Smooth muscle cell (in vitro differentiated cells): Measurements from ENCODE around the gene RMND1. TPM values are rescaled to one million over a fixed set of nuclear protein-coding genes. Genes with fewer than 3 reads are reported as not detected.

Experiments
- DNase-seq: peaks from one replicate; lab custom pipeline; 2025; ENCODE audit not compliant: unreplicated experiment; lab: John Stamatoyannopoulos, UW
- H2AFZ ChIP-seq: fragments of 200-600 bp; sonication (generic); 2 replicates; pipeline ENCODE4 v1.6.0; 2016; ENCODE audit warnings: antibody characterized with exemption, low read depth, mild to moderate bottlenecking
- H3F3A ChIP-seq: fragments of 200-600 bp; sonication (generic); 2 replicates; pipeline ENCODE4 v1.6.0; 2017; ENCODE audit warnings: antibody characterized with exemption, low read depth
- H3K27ac ChIP-seq: fragments of 200-600 bp; sonication (generic); 2 replicates; pipeline ENCODE4 v1.5.1; 2016; ENCODE audit warnings: low read depth, mild to moderate bottlenecking
- H3K27me3 ChIP-seq: fragments of 200-600 bp; sonication (generic); 2 replicates; pipeline ENCODE4 v1.6.1; 2016; ENCODE audit warnings: low read depth, mild to moderate bottlenecking
- H3K36me3 ChIP-seq: fragments of 200-600 bp; sonication (generic); 2 replicates; pipeline ENCODE4 v1.5.1; 2016; ENCODE audit warnings: low read depth
- H3K4me1 ChIP-seq: fragments of 200-600 bp; sonication (generic); 2 replicates; pipeline ENCODE4 v1.5.1; 2016; ENCODE audit warnings: low read depth
- H3K4me2 ChIP-seq: fragments of 200-600 bp; sonication (generic); 2 replicates; pipeline ENCODE4 v1.6.0; 2016; ENCODE audit warnings: mild to moderate bottlenecking
- H3K4me3 ChIP-seq: fragments of 200-600 bp; sonication (generic); 2 replicates; pipeline ENCODE4 v1.5.1; 2016; ENCODE audit warnings: mild to moderate bottlenecking
- H3K79me2 ChIP-seq: fragments of 200-600 bp; sonication (generic); 2 replicates; pipeline ENCODE4 v1.6.0; 2016; ENCODE audit warnings: low read depth, mild to moderate bottlenecking
- H3K9ac ChIP-seq: fragments of 200-600 bp; sonication (generic); 2 replicates; pipeline ENCODE4 v1.6.0; 2016; ENCODE audit warnings: low read depth
- H3K9me3 ChIP-seq: fragments of 200-600 bp; sonication (generic); replicated peaks from 2 replicates; pipeline ENCODE4 v1.5.1; 2016; ENCODE audit warnings: low read depth
- H4K20me1 ChIP-seq: fragments of 200-600 bp; sonication (generic); 2 replicates; pipeline ENCODE4 v1.6.0; 2016; ENCODE audit warnings: low read depth
- WGBS: methylation state at CpG from one replicate; pipeline ENCODE4 v1.1.7; 2016; ENCODE audit warnings: low lambda C conversion rate; 5-methylcytosine and 5-hydroxymethylcytosine counted together
- polyA plus RNA-seq: library from polyadenylated mRNA; unstranded; fragments of >200 nt; fragmentation: Nextera tagmentation; extraction: Ambion mirVana; gene quantifications from 2 replicates; pipeline ENCODE4 v1.2.1, GENCODE V29; 2016
- total RNA-seq: library from RNA; depleted of rRNA; stranded (reverse); fragments of >200 nt; gene quantifications from 2 replicates; pipeline ENCODE4 v1.2.3, GENCODE V29; 2014
- TF ChIP-seq, protein P1 (sequence below): fragments of 200-600 bp; sonication (generic); IDR thresholded peaks from 2 replicates; pipeline ENCODE4 v1.5.1; 2017; ENCODE audit warnings: borderline replicate concordance, mild to moderate bottlenecking, antibody characterized with exemption; ENCODE audit not compliant: insufficient read depth, poor library complexity, severe bottlenecking

RMND1 gene
- total and polyA plus RNA-seq, 2 experiments from 2014 or later, result 13.0 to 27.9 TPM

DNA sequence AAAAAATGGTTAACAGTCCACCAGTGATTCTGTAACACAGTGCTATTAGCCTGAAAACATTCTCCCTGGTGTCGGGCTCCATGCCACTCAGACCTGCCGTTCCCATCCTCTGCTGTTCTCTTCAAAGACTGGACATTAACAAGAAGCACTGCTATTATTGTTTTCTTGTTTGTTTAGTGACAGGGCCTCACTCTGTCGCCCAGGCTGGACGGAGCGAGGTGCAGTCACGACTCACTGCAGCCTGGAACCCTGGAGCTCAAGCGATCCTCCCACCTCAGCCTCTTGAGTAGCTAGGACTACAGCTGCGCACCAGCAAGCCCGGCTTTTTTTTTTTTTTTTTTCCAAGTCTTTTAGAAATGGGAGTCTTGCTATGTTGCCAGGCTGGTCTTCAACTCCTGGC, 9.6 kb downstream of the RMND1 start:
- no peak for DNase-seq
- TF ChIP-seq, protein P1, sequence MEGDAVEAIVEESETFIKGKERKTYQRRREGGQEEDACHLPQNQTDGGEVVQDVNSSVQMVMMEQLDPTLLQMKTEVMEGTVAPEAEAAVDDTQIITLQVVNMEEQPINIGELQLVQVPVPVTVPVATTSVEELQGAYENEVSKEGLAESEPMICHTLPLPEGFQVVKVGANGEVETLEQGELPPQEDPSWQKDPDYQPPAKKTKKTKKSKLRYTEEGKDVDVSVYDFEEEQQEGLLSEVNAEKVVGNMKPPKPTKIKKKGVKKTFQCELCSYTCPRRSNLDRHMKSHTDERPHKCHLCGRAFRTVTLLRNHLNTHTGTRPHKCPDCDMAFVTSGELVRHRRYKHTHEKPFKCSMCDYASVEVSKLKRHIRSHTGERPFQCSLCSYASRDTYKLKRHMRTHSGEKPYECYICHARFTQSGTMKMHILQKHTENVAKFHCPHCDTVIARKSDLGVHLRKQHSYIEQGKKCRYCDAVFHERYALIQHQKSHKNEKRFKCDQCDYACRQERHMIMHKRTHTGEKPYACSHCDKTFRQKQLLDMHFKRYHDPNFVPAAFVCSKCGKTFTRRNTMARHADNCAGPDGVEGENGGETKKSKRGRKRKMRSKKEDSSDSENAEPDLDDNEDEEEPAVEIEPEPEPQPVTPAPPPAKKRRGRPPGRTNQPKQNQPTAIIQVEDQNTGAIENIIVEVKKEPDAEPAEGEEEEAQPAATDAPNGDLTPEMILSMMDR, result no peak
- no peak overlapping the region for H3K27ac ChIP-seq
- no peak overlapping the region for H3K9ac ChIP-seq
- no peaks in the 10 kb centered on the region for H3K9me3 ChIP-seq
- peaks cover 3% of the 10 kb centered on the region for H3K4me1 ChIP-seq
- no peaks in the 10 kb centered on the region for H3K36me3 ChIP-seq
- peaks cover 35% of the 10 kb centered on the region for H3K79me2 ChIP-seq
- no peak overlapping the region for H3K4me3 ChIP-seq
- H3K27me3 ChIP-seq, result no peaks in the 10 kb centered on the region
- H3F3A ChIP-seq, result peaks cover 12% of the 10 kb centered on the region
- H3K4me2 ChIP-seq, result no peak overlapping the region
- no peaks in the 10 kb centered on the region for H4K20me1 ChIP-seq
- no peak overlapping the region for H2AFZ ChIP-seq
- 91% methylated on average over 9 of the region's 9 CpGs for WGBS

DNA sequence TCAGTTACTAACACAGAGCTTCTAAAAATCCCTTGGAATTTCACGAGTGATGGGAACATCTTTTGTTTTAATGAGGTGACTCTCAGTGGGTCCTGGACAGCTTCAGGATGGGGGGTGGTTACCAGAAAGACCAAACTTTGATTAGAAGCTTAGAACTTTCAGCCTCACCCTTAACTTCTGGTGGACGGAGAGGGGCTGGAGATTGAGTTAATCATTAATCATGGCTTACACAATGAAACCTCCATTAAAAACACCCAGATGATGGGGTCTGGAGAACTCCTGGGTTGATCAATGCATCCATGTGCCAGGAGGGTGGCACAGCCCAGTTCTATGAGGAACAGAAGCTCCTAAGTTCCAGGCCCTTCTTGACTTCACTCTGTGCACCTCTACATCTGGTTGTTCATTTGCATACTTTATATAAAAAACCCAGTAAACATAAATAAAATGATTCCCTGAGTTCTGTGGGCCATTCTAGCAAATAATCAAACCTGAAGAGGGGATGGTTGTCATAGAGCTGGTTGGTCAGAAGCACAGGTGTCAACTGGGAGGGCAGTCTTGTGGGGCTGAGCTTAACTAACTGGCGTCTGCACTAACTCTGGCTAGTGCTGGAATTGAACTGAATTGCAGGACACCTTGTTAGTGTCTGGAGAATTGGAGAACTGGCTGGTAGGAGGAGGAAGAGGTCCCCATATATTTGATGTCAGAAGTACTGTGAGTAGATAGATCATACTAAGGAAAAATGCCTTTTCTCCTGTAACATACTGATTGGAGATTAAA, 10.3 kb downstream of the RMND1 start:
- Histone ChIP-seq H3K9ac (no peak overlapping the region), H3K4me2 (no peak overlapping the region), H3K27me3 (no peaks in the 10 kb centered on the region), H3K4me1 (no peaks in the 10 kb centered on the region), H3K9me3 (no peaks in the 10 kb centered on the region), H3K27ac (no peak overlapping the region), H4K20me1 (peaks cover 6% of the 10 kb centered on the region), H2AFZ (no peak overlapping the region), H3K4me3 (no peak overlapping the region), H3K36me3 (no peaks in the 10 kb centered on the region), H3K79me2 (peaks cover 35% of the 10 kb centered on the region), H3F3A (peaks cover 9% of the 10 kb centered on the region)
- DNase-seq, result no peak
- TF ChIP-seq, protein P1, result no peak
- WGBS, result 80% methylated on average over 3 of the region's 3 CpGs

DNA sequence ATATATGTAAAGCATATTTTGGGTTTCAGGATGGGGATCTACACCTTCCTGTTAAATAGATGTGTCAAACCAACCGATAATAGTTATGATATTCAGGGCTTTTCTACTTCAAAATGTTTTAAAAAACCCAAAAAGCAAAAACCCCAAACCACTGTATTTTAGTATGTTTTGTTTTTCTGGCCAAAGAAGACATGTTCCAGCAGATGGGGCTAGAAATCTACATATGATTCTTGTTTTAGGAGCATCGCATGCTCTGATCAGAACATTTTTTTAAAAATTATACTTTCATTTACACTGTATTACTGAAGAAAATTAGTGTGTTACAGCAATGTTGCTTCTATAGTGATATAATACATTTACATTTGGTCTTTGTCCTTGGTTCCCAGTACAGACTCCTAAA, 11.0 kb downstream of the RMND1 start:
- 94% methylated on average over 2 of the region's 2 CpGs for WGBS
- H3K4me3 ChIP-seq, result no peak overlapping the region
- H3K9ac ChIP-seq, result no peak overlapping the region
- peaks cover 5% of the 10 kb centered on the region for H3F3A ChIP-seq
- H3K9me3 ChIP-seq, result no peaks in the 10 kb centered on the region
- H2AFZ ChIP-seq, result no peak overlapping the region
- H3K4me2 ChIP-seq, result no peak overlapping the region
- no peaks in the 10 kb centered on the region for H3K27me3 ChIP-seq
- H3K27ac ChIP-seq, result no peak overlapping the region
- no peak for DNase-seq
- TF ChIP-seq, protein P1, result peak; percentile 19
- no peaks in the 10 kb centered on the region for H3K4me1 ChIP-seq
- H4K20me1 ChIP-seq, result peaks cover 6% of the 10 kb centered on the region
- no peaks in the 10 kb centered on the region for H3K36me3 ChIP-seq
- H3K79me2 ChIP-seq, result peaks cover 35% of the 10 kb centered on the region

DNA sequence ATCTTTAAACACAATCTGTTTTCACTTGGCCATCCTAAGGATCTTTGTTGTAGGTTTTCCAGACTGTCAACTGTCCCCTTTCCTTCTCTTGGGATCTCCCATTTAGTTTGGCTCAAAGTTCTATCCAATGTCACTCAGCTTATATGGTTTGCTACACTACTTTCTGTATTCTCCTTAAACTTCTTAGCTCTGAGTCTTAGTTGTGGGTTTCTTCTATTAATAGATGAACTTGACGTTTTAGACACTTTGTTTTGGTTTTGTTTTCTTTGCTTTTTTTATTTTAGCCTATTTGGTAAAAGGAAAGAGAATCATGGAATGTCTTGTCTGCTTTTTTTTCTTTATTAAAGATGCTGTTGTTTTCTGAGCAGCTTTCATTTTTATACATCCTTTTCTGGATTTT, 11.4 kb downstream of the RMND1 start:
- H3K36me3 ChIP-seq, result no peaks in the 10 kb centered on the region
- no peak overlapping the region for H3K4me3 ChIP-seq
- peaks cover 35% of the 10 kb centered on the region for H3K79me2 ChIP-seq
- H3K9me3 ChIP-seq, result no peaks in the 10 kb centered on the region
- H3F3A ChIP-seq, result peaks cover under 1% of the 10 kb centered on the region
- H3K4me2 ChIP-seq, result no peak overlapping the region
- H3K27ac ChIP-seq, result no peak overlapping the region
- no peaks in the 10 kb centered on the region for H3K4me1 ChIP-seq
- no peak overlapping the region for H2AFZ ChIP-seq
- TF ChIP-seq, protein P1, result no peak
- no peak overlapping the region for H3K9ac ChIP-seq
- no peaks in the 10 kb centered on the region for H3K27me3 ChIP-seq
- H4K20me1 ChIP-seq, result peaks cover 6% of the 10 kb centered on the region
- WGBS, result 85% methylated on average over 1 of the region's 1 CpG
- DNase-seq, result no peak
